Vagina (tissue), 2 donors: ENCODE measurements around the gene CCDC197.

Source experiments
- POLR2A ChIP-seq, 2 donors: fragments of 450-650 bp; IDR thresholded peaks; one replicate each; pipeline ENCODE4 v1.6.1; 2017; ENCODE audit warnings: antibody characterized with exemption in 2 of 2, mild to moderate bottlenecking in 2 of 2, moderate library complexity in 2 of 2
- POLR2AphosphoS5 ChIP-seq, 2 donors: sonication (generic); formaldehyde crosslinking; IDR thresholded peaks; one replicate each; pipeline ENCODE4 v1.9.0; 2017; ENCODE audit warnings: antibody characterized with exemption in 2 of 2, mild to moderate bottlenecking in 2 of 2, low read depth in 1 of 2; ENCODE audit not compliant: insufficient read depth in 1 of 2
- TF ChIP-seq, protein P1 (sequence below), 3 experiments: fragments of 450-650 bp in 2 of 3; fragments of 200-600 bp in 1 of 3; sonication (generic) in 1 of 3; IDR thresholded peaks; one replicate each; pipeline ENCODE4 v1.5.1; 2017 to 2019; ENCODE audit warnings: antibody characterized with exemption in 3 of 3, mild to moderate bottlenecking in 2 of 3, moderate library complexity in 2 of 3

- TF ChIP-seq, protein P1, sequence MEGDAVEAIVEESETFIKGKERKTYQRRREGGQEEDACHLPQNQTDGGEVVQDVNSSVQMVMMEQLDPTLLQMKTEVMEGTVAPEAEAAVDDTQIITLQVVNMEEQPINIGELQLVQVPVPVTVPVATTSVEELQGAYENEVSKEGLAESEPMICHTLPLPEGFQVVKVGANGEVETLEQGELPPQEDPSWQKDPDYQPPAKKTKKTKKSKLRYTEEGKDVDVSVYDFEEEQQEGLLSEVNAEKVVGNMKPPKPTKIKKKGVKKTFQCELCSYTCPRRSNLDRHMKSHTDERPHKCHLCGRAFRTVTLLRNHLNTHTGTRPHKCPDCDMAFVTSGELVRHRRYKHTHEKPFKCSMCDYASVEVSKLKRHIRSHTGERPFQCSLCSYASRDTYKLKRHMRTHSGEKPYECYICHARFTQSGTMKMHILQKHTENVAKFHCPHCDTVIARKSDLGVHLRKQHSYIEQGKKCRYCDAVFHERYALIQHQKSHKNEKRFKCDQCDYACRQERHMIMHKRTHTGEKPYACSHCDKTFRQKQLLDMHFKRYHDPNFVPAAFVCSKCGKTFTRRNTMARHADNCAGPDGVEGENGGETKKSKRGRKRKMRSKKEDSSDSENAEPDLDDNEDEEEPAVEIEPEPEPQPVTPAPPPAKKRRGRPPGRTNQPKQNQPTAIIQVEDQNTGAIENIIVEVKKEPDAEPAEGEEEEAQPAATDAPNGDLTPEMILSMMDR (IDR thresholded peaks at IDR 0.05): no peak
- TF ChIP-seq POLR2A (IDR thresholded peaks at IDR 0.05): no peak
- TF ChIP-seq POLR2AphosphoS5 (IDR thresholded peaks at IDR 0.05; ENCODE audit: insufficient read depth in 1 of 2, low read depth in 1 of 2): no peak
These were observed 31.7 kb upstream of the CCDC197 start for GRCh38 chr14:93965287-93965821.
